Colon (tissue), 2 donors: ENCODE measurements around the gene GLI2.

Experiments used
- FAIRE-seq: peaks from 2 replicates; lab custom pipeline; 2012; peaks lifted over from hg19 to GRCh38; lab: Jason Lieb, UNC
- donor health status: control.
- donor health status: control.

Gene GLI2

DNA sequence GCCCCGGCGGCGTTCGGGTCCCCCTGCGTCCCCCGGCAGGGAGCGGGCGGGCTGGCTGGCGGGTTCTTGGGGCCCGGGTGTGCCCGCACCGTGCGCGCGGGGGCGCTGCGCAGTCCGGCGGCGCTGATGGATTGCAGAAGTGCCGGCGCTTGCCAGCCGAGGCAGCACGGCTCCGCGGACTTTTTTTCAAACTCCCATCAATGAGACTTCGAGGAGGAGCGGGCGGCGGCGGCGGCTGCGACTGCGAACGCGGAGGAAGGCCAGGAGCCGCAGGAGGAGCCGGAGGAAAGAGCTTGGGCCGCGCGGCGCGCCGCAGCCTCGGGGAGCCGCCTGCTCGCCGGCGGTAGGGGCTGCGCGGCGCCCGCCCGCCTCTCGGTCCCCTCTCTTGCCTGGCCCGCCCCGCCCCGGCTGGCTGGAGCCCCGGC lies at the start of gene GLI2:
Gene GLI2 (plus strand): TSS at position 123 of the 425 bp plus-strand sequence. CDS start 61,453 bp downstream, outside the sequence.
- no peak for FAIRE-seq

DNA sequence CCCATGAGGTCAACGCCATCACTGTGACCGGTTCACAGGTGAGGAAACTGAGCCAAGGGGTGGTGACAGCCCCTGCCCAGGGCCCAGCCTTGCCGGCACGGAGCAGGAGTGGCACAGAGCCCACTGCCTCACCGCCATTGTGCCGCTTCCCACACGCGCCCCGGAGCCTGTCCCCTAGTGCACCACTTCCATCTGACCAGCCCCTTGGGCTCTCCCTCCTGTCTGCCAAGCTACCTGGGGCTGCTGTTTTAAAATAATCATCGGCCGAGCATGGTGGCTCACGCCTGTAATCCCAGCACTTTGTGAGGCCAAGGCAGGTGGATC lies 49.7 kb upstream of the GLI2 start:
- no peak for FAIRE-seq

DNA sequence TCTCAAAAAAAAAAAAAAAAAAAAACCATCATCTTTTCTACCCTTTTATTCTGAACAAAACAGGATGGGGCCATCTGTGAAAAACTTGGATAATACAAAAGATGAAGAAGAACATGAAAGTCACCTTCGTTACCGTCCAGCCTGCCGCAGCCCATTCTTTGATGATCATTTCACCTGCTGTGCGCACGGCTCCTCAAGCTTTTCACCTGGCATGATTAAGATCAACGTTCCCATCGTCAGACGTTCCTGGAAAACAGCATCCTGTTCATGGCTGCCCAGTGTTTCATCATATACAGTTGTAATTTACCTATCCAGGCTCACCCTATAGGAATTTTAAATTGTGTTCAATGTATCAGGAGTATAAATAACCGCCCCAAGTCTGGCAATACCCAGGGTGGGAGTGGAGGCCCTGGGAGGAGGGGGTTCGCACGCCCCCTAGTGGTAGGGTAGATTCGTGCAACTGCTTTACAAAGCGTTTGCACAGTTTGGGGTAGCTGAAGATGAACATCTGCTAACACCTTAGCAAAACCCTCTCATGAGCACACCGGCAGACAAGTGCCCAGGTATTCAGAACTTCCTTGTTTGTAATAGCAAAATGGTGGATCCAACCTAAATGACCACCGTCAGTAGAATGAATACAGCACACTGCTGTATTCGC lies 49.0 kb upstream of the GLI2 start:
- no peak for FAIRE-seq

DNA sequence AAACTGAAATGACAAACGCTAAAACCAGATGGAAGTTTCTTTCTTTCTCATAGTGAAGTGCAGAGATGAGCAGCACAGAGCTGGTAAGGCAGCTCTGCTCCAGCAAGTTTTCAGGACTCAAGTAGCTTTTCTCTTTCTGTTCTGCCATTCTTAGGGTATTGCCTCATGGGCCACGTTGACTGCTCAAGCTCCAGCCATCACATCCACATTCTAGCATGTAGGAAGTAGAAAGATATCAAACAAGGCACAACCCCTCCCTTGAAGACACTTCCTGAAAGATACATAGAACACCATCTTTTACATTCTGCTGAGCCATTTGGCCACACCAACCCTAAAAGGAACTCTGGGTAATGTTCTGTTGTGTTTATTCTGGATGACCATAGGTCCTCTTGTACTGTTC lies 48.5 kb upstream of the GLI2 start:
- no peak for FAIRE-seq

DNA sequence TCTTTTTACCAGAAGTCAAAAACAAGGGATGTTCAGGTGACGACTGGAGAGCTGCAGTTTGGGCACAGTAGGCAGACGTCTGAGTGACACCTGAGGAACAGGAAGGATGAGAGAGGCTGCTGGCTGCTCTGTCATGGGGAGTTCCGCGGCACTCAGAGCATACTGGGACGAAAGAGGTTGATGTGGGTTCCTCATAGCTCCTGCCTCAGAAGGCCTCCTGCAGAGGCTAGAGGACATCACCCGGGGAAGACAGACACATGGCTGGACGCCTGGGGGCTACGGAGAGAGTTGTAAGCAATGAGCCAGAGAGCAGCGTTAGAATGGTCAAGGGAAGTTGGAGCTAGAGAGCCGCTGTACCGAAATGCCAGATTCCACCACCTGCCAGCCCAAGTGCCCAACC lies 45.1 kb upstream of the GLI2 start:
- FAIRE-seq = no peak

DNA sequence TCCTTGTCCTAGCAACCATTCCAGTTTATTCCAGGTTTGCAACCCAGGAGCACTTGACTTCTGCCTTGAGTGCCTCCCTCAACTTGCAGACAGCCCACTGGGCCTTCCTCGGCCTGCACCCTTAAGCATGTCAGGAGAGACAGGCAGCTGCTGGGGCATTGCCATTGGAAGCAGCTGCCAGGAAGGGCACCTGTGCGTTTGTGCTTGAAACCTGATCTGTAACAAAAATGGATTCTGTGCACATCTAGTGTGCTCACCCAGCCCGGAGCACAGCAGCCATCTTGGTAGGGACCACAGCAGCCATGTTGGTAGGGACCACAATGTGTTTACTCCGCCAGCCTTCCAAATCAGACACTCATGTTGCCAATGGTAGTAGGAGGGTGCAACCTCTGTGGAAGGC lies 44.3 kb upstream of the GLI2 start:
- FAIRE-seq = no peak

DNA sequence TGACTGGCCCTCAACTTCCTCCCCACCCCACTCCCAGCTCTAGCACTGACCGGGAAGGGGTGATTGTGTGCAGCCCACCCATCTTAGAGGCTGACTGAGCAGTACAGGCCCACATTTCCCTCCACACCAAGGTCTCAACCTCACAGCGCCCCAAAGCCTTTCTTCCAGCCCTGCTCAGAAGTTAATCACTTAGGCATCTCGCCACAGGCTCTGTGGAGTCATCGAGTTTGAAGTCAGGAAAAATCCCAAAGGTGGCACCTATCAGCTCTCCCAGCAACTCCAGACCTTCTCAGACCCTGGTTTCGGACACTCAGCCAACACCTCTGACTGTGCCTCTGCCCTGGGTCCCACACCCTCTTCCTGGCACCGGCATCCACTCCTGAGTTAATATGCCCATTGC lies 43.0 kb upstream of the GLI2 start:
- no peak for FAIRE-seq

DNA sequence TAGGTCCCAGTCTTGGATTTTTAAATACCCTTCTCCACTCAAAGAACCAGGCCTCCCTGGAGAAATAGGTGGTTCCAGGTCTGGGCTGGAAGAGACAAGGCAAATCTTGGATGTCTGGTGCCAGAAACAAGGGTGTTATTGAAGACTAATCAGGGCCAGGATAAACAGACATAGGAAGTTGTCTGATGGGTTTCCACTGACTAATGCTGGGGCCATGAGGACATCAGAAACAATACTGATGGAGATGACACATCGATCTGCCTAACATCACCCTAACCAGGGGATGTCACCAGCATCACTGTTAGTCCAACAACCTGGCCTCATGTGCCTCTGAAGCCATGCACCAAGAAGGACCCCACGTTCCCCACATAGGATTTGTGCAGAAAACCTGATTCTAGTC lies 42.5 kb upstream of the GLI2 start:
- FAIRE-seq = no peak

DNA sequence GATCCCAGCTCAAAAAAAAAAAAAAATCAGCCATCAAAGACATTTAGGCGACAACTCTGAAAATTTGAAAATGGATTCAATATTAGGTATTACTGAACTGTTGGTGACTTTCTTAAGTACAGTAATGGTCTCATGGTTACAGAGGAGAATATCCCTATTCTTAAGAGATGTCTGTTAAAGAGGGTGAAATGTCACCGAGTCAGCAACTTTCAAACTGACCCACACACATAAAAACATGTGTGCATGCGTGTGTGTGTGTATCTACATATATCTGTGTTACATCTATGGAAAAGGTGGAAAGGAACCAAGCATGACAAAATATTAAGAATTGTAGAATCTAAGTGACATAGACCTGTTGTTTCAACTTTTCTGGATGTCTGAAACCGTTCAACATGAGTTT lies 41.6 kb upstream of the GLI2 start:
- FAIRE-seq = no peak

DNA sequence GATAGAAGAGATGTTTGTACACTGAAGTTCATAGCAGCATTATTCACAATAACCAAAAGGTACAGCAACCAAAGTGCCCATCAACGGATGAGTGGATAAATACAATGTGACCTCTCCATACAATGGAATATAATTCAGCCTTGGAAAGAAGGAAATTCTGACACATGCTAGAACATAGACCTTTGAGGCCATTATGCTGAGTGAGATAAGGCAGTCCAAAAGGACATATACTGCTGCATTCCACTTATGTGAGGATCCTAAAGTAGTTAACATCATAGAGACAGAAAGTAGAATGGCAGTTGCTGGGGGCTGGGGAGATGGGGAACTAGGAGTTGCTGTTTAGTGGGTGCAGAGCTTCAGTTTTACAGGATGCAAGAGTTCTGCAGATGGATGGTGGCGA lies 38.2 kb upstream of the GLI2 start:
- FAIRE-seq = no peak

DNA sequence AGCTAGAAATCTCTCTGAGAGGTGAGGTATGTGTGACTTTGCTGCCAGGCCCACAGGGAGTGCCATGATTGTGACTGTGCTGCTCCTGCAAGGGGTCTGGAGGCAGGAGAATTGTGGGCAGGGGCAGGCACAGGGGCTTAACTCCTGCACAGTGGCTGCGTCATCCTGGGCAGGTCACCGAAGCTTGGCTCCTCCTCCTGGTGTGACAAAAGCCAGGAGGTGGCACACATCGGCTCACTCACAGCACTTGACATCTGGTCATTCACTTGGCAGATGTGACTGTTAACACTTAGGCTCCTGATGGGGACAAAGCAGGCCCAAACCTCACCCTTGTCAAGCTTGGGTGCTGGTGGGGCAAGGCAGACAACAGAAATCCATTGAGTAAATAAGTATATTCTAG lies 36.4 kb upstream of the GLI2 start:
- FAIRE-seq = no peak

DNA sequence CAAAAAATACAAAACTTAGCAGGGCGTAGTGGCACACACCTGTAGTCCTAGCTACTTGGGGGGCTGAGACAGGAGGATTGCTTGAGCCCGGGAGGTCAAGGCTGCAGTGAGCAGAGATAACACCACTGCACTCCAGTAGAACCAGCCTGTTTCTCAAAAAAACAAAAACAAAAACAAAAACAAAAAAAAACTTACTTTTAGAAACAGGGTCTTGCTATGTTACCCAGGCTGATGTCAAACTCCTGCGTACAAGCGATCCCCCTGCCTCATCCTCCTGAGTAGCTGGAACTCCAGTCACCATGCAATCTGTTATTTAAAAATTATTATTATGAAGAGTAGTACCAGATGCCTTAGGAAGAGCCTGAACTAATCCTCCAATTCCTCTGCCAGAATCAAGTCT lies 35.0 kb upstream of the GLI2 start:
- no peak for FAIRE-seq

DNA sequence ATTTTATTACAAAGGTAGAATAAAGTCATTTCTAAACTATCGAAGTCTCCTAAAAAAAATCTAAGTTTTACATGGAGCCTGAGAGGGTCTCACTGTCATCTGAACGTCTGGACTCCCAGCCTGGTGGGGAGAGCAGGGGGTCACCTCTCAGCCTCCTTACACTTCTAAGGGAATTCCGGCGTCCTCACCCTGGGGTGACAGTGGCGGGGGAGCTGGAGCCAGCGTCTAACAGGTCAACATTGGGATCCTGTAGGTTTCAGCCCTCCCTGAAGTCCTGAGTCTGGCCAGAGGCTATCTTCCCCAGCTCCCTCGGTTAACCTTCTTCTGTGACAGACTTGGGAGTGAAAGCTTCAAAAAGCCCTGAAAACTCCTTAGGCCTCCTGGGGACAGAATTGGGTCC lies 34.6 kb upstream of the GLI2 start:
- no peak for FAIRE-seq

DNA sequence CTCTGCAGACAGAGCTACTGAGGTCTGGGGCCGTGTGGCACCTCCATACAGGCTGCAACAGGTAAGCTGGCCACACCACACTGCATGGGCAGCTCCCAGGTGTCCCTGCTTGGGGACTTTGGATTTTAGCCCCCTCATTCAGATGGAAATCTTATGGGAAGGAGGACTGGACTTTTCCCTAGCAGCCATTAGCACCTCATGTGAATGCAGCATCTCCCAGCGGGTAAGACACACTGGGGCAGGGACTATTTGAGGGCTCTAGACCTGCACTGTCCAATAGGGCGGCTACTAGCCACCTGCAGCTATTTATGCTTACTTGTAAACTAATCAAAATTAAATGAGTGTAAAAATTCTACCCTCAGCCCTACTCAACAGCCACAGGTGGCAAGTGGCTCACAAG lies 34.2 kb upstream of the GLI2 start:
- FAIRE-seq = no peak

DNA sequence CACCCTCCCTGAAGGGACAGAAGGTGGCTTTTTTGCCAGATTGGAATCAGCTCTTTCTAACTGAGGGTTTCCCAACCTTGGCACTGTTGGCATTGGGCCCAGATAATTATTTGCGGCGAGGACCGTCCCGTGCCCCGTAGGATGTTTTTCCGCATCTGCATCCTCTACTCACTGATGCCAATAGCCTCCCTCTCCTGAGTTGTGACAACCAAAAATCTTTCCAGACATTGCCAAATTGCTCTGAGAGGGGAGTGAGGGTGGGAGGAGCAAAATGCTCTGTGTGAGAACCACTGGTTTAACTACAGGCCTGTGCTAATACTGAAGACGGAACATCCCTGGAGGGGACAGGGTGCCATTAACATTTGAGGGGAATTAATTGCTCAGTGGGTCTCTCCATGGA lies 33.6 kb upstream of the GLI2 start:
- no peak for FAIRE-seq

DNA sequence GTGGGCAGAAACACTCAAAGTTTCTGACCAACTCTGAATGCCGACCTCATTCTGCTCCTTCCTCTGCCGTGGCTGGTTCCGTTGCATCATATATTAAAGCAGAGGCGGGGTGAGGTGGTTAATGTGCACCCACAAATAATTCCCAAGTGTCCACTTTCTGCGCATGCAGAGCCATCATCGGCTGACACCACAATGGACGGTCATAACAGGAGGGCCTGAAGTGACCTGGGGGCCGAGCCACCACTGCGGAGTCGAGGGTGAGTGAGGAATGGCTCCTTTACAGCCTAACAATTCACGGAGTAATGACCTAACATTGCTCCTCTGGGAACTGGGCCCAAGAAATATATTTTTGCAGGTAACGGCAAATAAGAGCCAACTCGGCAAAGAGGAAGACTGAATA lies 32.9 kb upstream of the GLI2 start:
- FAIRE-seq = no peak

DNA sequence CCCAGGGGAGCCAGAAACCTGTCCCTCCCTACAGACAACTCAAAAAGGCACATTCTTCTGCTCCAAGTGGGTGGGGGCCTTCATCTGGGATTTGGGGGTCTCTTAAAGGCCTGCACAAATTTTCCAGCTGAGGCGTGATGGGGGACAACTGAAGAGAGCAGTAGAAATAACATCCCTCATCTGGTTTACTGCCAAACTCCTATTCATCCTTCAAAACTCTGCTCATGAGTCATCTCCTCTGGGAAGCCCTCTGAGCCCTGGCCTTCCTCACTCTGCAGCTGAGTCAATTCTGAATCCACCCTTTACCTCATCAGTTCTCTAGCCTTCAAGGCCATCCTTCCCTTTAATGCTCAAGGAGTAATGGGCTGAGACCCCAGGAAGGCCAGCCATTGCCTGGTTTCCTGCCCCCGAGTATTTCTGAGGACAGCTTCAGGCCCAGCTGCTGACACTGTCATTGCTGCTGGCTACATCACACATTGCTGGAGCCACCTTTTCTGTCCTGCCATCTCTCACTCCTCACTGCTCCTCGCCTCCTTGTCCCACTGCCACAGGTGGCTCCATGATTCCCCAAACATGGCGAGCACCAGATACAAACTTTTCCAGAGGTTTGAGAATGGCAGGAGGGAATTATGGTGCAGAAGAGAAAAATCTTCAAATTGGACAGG lies 32.2 kb upstream of the GLI2 start:
- no peak for FAIRE-seq

DNA sequence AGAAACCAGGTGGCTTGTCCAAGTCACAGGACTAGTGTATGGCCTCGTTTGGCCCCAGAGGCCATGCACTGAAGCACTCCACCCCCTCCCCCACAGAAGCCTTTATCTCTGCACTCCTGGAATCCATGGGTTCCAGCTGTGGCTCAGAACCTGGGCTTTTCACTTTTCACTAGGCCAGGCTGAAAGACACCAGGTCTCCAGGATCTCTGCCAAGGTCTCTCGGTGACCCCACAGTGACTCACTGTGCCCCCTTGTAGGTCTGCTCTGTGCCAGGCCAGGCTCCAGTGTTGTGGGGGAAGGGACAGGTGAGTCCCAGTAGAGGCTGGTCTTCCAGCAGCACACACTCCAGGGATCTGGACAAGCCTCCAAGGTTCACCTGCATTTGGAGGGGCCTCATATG lies 31.0 kb upstream of the GLI2 start:
- no peak for FAIRE-seq

DNA sequence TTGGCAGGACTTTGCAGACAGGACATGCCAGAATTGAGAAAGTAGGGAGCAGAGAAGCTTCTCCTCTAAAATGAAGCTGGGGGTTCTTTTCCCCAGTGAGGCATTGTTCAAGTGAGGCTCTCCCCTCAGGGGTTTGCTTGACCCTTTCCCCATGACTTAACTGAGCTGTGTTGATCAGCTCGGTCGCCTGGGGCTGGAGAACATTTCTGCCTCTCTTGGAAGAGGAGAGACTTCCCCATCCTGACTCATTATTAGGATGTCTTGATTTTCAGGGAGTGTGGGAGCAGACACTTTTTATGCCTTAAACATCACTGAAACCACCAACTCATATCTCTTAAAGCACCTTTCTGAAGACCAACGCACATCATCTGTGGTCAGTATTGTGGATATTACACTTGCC lies 27.9 kb upstream of the GLI2 start:
- FAIRE-seq = no peak

DNA sequence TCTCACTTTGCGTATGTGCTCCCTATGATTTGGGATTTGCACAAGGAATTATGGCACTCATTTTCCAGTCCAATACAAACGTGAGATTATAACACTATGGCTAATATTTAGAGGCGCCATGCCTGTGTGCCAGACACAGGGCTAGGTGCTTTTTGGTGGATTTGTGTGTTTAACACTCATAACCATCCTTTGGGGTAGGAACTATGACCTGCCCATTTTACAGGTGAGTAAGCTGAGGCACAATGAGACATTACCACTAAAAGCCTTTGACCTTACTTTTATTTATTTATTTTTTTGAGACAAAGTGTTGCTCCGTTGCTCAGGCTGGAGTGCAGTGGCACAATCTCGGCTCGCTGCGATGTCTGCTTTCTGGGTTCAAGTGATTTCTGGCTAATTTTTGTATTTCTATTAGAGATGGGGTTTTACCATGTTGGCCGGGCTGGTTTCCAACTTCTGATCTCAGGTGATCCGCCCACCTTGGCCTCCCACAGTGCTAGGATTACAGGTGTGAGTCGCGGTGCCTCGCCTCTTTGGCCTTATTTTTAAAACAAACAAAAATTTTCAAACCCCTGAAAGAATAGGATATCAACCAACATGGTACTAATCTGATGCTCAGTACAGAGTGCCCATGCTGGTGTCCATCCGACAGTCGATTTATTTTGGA lies 26.6 kb upstream of the GLI2 start:
- no peak for FAIRE-seq

DNA sequence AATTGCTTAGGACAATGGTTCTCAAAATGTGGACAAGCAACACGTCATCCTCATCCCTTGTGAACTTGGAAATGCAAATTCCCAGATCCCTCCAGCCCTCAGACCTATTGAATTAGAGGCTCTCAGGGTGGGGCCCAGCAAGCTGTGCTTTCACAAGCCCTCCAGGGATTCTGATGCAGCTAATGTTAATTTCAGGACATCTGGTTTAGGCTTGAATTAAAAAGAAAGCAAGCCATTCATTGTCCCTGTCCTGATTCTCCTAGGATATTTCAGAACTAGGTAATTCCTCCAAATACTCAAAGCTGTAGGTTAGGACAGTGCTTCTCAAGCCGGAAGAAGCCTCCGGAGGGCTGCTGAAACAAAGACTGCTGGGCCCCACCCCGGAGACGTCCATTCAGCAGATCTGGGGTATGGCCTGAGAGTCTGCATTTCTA lies 26.0 kb upstream of the GLI2 start:
- FAIRE-seq = no peak

DNA sequence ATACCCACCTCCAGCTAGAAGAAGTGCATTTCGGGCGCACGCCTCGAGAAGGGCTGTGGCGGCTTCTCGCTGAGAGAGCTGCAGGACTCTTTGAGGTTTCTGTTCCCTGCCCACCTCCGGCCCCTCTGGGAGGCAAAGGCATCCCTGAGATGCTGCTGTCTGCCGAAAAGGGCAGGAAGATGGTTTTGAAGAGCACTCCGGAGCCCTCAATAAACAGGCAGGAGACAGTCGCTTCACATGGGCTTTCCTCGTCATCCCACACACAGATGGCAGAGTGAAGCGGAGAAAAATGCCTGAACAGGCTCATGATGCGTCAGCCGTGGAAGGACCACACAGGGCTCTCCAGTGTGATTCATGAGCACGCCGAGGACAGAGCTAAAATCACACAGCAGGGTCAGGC lies 25.4 kb upstream of the GLI2 start:
- FAIRE-seq = no peak

DNA sequence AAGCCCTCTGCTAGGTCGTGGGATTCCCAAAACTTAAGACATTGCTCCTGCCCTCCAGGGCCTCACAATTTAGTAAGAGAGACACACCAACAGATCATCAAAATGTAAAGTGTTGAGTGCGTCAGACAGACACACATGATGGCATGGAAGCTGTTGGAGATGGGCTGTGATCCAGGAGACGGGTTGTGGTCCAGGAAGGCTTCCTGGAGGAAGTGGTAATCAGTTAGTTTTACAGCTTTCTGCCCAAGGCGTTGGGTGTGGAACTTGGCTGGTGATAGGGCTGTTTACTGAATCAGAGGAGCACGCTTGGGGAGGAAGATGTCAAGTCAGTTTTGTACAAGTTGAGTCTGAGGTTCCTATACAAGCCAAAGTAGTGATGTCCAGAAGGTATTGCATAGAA lies 24.0 kb upstream of the GLI2 start:
- no peak for FAIRE-seq

DNA sequence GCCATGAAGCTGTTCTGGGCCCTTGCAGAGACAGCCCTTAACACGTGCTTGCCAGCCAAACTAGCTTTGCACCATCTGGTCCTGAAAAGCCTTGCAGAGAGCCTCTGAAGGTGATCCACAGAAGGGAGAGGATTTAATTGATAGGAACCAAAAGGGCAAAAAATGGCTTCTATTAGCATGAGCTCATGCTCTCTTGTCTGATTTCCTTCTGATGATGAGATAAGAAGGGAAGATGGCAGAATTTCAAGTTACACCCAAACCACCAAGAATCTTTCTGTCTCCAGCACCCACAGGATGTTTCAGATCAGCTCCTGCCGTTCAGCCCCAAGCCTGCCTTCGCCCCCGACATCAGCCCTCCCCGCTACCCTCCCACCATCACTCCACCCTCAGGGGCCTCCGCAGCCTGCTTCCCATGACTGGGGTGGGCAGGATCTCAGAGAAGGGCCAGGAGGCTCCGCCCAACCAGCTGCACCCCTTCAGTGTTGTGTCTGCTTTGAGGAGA lies 23.4 kb upstream of the GLI2 start:
- no peak for FAIRE-seq
